ENCODE measurements around the gene TRMT44.
"Not testable (repeated sequence)": the region's sequence is repeated elsewhere in the genome, so short reads cannot be mapped to it uniquely, and the experiment has no call there.

TRMT44 gene

GRCh38 chr4:8414377-8414776 is 26.2 kb upstream of the TRMT44 start:
- Histone ChIP-seq H3K9ac (ENCODE audit: low read length) (no peak overlapping the region), H3K4me2 (ENCODE audit: low read length) (no peak overlapping the region), H3K4ac (ENCODE audit: low read depth, low read length) (no peak overlapping the region), H3K9me3 (ENCODE audit: insufficient read depth, low read depth, low read length) (peaks cover 6% of the 10 kb centered on the region), H3K23ac (ENCODE audit: low read length) (no peak overlapping the region), H3K4me3 (ENCODE audit: low read depth, low read length) (no peak overlapping the region), H3K27me3 (ENCODE audit: insufficient read depth, low read length) (no peaks in the 10 kb centered on the region), H4K12ac (ENCODE audit: low read depth, low read length) (no peak overlapping the region), H2BK5ac (ENCODE audit: low read depth, low read length, poor library complexity) (no peak overlapping the region), H2BK120ac (ENCODE audit: insufficient read depth, low read length, poor library complexity) (no peak overlapping the region), H2AK5ac (ENCODE audit: low read length) (no peak overlapping the region), H3K18ac (ENCODE audit: low read length) (no peak overlapping the region), H4K8ac (ENCODE audit: low read depth, low read length) (no peak overlapping the region), H3K4me1 (ENCODE audit: control insufficient read depth in 1 of 2, insufficient read depth in 2 of 2, low read length in 2 of 2) (peaks cover under 1 to 8% of the 10 kb centered on the region in 2 experiments), H3K36me3 (ENCODE audit: control insufficient read depth in 1 of 2, insufficient read depth in 2 of 2, low read length in 2 of 2) (peaks cover 24 to 44% of the 10 kb centered on the region in 2 experiments), H3K27ac (ENCODE audit: low read depth, low read length) (no peak overlapping the region), H2AFZ (ENCODE audit: insufficient read depth, low read length, poor library complexity) (no peak overlapping the region), H3K14ac (ENCODE audit: low read length) (no peak overlapping the region), H2BK12ac (ENCODE audit: low read length) (no peak overlapping the region), H4K91ac (ENCODE audit: low read depth, low read length) (no peak overlapping the region), H3K79me2 (ENCODE audit: control insufficient read depth, insufficient read depth, low read length, poor library complexity) (no peaks in the 10 kb centered on the region), H3K79me1 (ENCODE audit: low read length) (no peaks in the 10 kb centered on the region)
- no peak for DNase-seq
- no CpG with 5 or more reads among the region's 2 CpGs for WGBS (ENCODE audit: extremely low coverage, insufficient coverage, insufficient read length)

- peaks cover 8% of the 10 kb centered on the region for H3K79me1 ChIP-seq (ENCODE audit: low read length)
- no peak overlapping the region for H2BK120ac ChIP-seq (ENCODE audit: insufficient read depth, low read length, poor library complexity)
- no peak overlapping the region for H3K23ac ChIP-seq (ENCODE audit: low read length)
- H4K91ac ChIP-seq (ENCODE audit: low read depth, low read length) = no peak overlapping the region
- H3K4me1 ChIP-seq (ENCODE audit: control insufficient read depth in 1 of 2, insufficient read depth in 2 of 2, low read length in 2 of 2) = peaks cover 9% of the 10 kb centered on the region in 2 experiments
- no peak overlapping the region for H4K8ac ChIP-seq (ENCODE audit: low read depth, low read length)
- H3K14ac ChIP-seq (ENCODE audit: low read length) = no peak overlapping the region
- no CpG with 5 or more reads among the region's 11 CpGs for WGBS (ENCODE audit: extremely low coverage, insufficient coverage, insufficient read length)
- H3K36me3 ChIP-seq (ENCODE audit: control insufficient read depth in 1 of 2, insufficient read depth in 2 of 2, low read length in 2 of 2) = peaks cover 12 to 31% of the 10 kb centered on the region in 2 experiments
- peak overlapping the region; percentile 47 for H3K18ac ChIP-seq (ENCODE audit: low read length)
- H4K12ac ChIP-seq (ENCODE audit: low read depth, low read length) = no peak overlapping the region
- no peak overlapping the region for H2AK5ac ChIP-seq (ENCODE audit: low read length)
- no peak overlapping the region for H2BK12ac ChIP-seq (ENCODE audit: low read length)
- H3K4me3 ChIP-seq (ENCODE audit: low read depth, low read length) = no peak overlapping the region
- H3K79me2 ChIP-seq (ENCODE audit: control insufficient read depth, insufficient read depth, low read length, poor library complexity) = peaks cover 2% of the 10 kb centered on the region
- H3K4ac ChIP-seq (ENCODE audit: low read depth, low read length) = no peak overlapping the region
- no peak for DNase-seq
- H3K27ac ChIP-seq (ENCODE audit: low read depth, low read length) = no peak overlapping the region
- no peak overlapping the region for H3K4me2 ChIP-seq (ENCODE audit: low read length)
- no peak overlapping the region for H2AFZ ChIP-seq (ENCODE audit: insufficient read depth, low read length, poor library complexity)
- no peaks in the 10 kb centered on the region for H3K27me3 ChIP-seq (ENCODE audit: insufficient read depth, low read length)
- peaks cover 2% of the 10 kb centered on the region for H3K9me3 ChIP-seq (ENCODE audit: insufficient read depth, low read depth, low read length)
- no peak overlapping the region for H2BK5ac ChIP-seq (ENCODE audit: low read depth, low read length, poor library complexity)
- H3K9ac ChIP-seq (ENCODE audit: low read length) = no peak overlapping the region
These were observed 23.4 kb upstream of the TRMT44 start for GRCh38 chr4:8417071-8417614.

DNA sequence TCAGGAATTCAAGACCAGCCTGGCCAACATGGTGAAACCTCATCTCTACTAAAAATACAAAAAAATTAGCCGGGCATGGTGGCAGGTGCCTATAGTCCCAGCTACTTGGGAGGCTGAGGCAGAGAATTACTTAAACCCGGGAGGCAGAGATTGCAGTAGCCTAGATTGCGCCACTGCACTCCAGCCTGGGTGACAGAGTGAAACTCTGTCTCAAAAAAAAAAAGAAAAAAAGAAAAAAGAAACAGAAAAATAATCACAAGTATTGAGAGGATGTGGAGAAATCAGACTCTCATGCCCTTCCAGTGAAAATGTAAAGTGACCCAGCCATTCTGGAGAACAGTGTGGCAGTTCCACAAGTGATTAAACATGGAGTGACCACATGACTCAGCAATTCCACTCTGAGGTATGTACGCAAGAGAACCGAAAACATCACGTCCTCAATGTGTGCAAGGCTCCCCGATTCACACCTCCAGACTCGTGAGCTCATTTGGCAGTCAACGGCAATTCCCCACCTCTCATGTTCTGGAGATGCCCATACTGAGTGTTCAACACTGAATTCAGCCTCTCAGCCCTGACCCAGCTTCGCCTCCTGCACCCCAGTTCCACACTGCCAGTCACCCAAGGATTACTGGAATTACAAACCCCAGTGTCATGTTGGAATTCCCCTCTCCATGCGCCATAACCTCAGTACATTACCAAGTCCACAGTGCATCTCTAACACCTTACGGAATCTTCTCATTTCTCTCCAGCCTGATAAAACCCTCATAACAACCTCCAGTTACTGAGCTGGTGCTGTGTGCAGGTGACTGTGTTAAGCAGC is 21.1 kb upstream of the TRMT44 start:
- peak overlapping the region; percentile 63 for H2BK12ac ChIP-seq (ENCODE audit: low read length)
- H2BK120ac ChIP-seq (ENCODE audit: insufficient read depth, low read length, poor library complexity) = peak overlapping the region; percentile 71
- no peak overlapping the region for H4K12ac ChIP-seq (ENCODE audit: low read depth, low read length)
- H4K8ac ChIP-seq (ENCODE audit: low read depth, low read length) = peak overlapping the region; percentile 48
- H3K27ac ChIP-seq (ENCODE audit: low read depth, low read length) = peak overlapping the region; percentile 35
- WGBS (ENCODE audit: extremely low coverage, insufficient coverage, insufficient read length) = no CpG with 5 or more reads among the region's 12 CpGs
- H2BK5ac ChIP-seq (ENCODE audit: low read depth, low read length, poor library complexity) = peak overlapping the region; percentile 26
- H3K4me1 ChIP-seq (ENCODE audit: control insufficient read depth in 1 of 2, insufficient read depth in 2 of 2, low read length in 2 of 2) = peaks cover 14 to 15% of the 10 kb centered on the region in 2 experiments
- H3K4ac ChIP-seq (ENCODE audit: low read depth, low read length) = peak overlapping the region; percentile 2
- peak overlapping the region; percentile 63 for H2AK5ac ChIP-seq (ENCODE audit: low read length)
- peaks cover 2% of the 10 kb centered on the region for H3K79me2 ChIP-seq (ENCODE audit: control insufficient read depth, insufficient read depth, low read length, poor library complexity)
- H3K36me3 ChIP-seq (ENCODE audit: control insufficient read depth in 1 of 2, insufficient read depth in 2 of 2, low read length in 2 of 2) = peaks cover 7 to 20% of the 10 kb centered on the region in 2 experiments
- peak overlapping the region; percentile 39 for H2AFZ ChIP-seq (ENCODE audit: insufficient read depth, low read length, poor library complexity)
- H3K4me3 ChIP-seq (ENCODE audit: low read depth, low read length) = no peak overlapping the region
- no peak overlapping the region for H3K4me2 ChIP-seq (ENCODE audit: low read length)
- H3K18ac ChIP-seq (ENCODE audit: low read length) = peak overlapping the region; percentile 85
- peak; percentile 41 to 56 for DNase-seq
- peaks cover 2% of the 10 kb centered on the region for H3K9me3 ChIP-seq (ENCODE audit: insufficient read depth, low read depth, low read length)
- H3K9ac ChIP-seq (ENCODE audit: low read length) = no peak overlapping the region
- peak overlapping the region; percentile 82 for H4K91ac ChIP-seq (ENCODE audit: low read depth, low read length)
- H3K23ac ChIP-seq (ENCODE audit: low read length) = no peak overlapping the region
- no peaks in the 10 kb centered on the region for H3K27me3 ChIP-seq (ENCODE audit: insufficient read depth, low read length)
- H3K79me1 ChIP-seq (ENCODE audit: low read length) = peaks cover 8% of the 10 kb centered on the region
- H3K14ac ChIP-seq (ENCODE audit: low read length) = peak overlapping the region; percentile 34

DNA sequence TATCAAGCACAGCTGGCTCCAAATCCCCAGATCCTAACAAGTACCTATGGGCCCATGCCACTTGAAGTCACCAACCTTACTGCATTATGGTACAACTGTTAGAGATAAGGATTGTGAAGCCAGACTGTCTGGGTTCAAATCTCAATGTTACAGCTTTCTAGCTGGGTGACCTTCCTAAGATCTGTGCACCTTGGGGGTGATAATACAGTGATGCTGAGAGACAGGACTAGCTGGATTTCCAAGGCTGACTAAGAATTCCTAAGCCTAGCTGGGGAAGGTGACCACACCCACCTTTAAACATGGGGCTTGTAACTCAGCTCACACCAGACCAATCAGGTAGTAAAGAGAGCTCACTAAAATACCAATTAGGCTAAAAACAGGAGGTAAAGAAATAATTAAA is 20.4 kb upstream of the TRMT44 start:
- Histone ChIP-seq H3K4me1 (ENCODE audit: control insufficient read depth in 1 of 2, insufficient read depth in 2 of 2, low read length in 2 of 2) (peaks cover 14 to 15% of the 10 kb centered on the region in 2 experiments), H3K36me3 (ENCODE audit: control insufficient read depth in 1 of 2, insufficient read depth in 2 of 2, low read length in 2 of 2) (peaks cover 3 to 13% of the 10 kb centered on the region in 2 experiments)
- H2AK5ac ChIP-seq (ENCODE audit: low read length); H3K14ac ChIP-seq (ENCODE audit: low read length); H2BK5ac ChIP-seq (ENCODE audit: low read depth, low read length, poor library complexity); H4K8ac ChIP-seq (ENCODE audit: low read depth, low read length); H4K12ac ChIP-seq (ENCODE audit: low read depth, low read length); H3K9ac ChIP-seq (ENCODE audit: low read length); H3K4me2 ChIP-seq (ENCODE audit: low read length); H4K91ac ChIP-seq (ENCODE audit: low read depth, low read length); H2AFZ ChIP-seq (ENCODE audit: insufficient read depth, low read length, poor library complexity); H2BK120ac ChIP-seq (ENCODE audit: insufficient read depth, low read length, poor library complexity); H2BK12ac ChIP-seq (ENCODE audit: low read length); H3K27me3 ChIP-seq (ENCODE audit: insufficient read depth, low read length); H3K4ac ChIP-seq (ENCODE audit: low read depth, low read length); H3K9me3 ChIP-seq (ENCODE audit: insufficient read depth, low read depth, low read length); H3K79me2 ChIP-seq (ENCODE audit: control insufficient read depth, insufficient read depth, low read length, poor library complexity); H3K79me1 ChIP-seq (ENCODE audit: low read length); H3K23ac ChIP-seq (ENCODE audit: low read length); H3K27ac ChIP-seq (ENCODE audit: low read depth, low read length); H3K18ac ChIP-seq (ENCODE audit: low read length); H3K4me3 ChIP-seq (ENCODE audit: low read depth, low read length): not testable (repeated sequence)
- peak in 1 of 2 donors; percentile 45 for DNase-seq

Data from trophoblast cell (in vitro differentiated cells and primary cell).